Omental fat pad (tissue), 4 donors: ENCODE data around the gene UNC119. TPM values are rescaled to one million over a fixed set of nuclear protein-coding genes. Genes with fewer than 3 reads are reported as not detected.

ENCODE experiments used
- ATAC-seq: fragments of 150-250 bp; one replicate; pipeline ENCODE4 v1.9.1; 2016; ENCODE audit warnings: mild to moderate bottlenecking, moderate library complexity; ENCODE audit not compliant: low FRiP score
- DNase-seq: peaks from one replicate; pipeline ENCODE4 v3.0.0-alpha.2; 2019; ENCODE audit warnings: low spot score
- CTCF ChIP-seq, 3 donors: fragments of 450-650 bp; IDR thresholded peaks; one replicate each; pipeline ENCODE4 v1.5.1; 2016 to 2017; ENCODE audit warnings: antibody characterized with exemption in 3 of 3, mild to moderate bottlenecking in 3 of 3, moderate library complexity in 2 of 3
- total RNA-seq, 4 donors: library from RNA; depleted of rRNA; stranded (reverse); fragments of >200 nt; gene quantifications; one replicate each; pipeline ENCODE4 v1.1.0, GENCODE V29; 2016

The UNC119 gene
- 10 to 100 TPM; 16.8 to 32.6 (median 24.6) TPM for total RNA-seq

- peak; percentile 38 for DNase-seq
- no peak for TF ChIP-seq CTCF (IDR thresholded peaks at IDR 0.05)
- peak; percentile 88 for ATAC-seq
Observed at GRCh38 chr17:28552176-28552999, at the start of gene UNC119. Gene UNC119 (minus strand): TSS chr17:28552624. CDS start chr17:28552557, 67 bp downstream.

GRCh38 chr17:28599311-28600184 is 47.1 kb upstream of the UNC119 start:
- no peak for TF ChIP-seq CTCF (IDR thresholded peaks at IDR 0.05)
- DNase-seq (peak; percentile 85), ATAC-seq (peak; percentile 77)

- ATAC-seq (peak; percentile 99), DNase-seq (peak; percentile 84)
- TF ChIP-seq CTCF (IDR thresholded peaks at IDR 0.05), result no peak
Observed at GRCh38 chr17:28598799-28599310, 46.4 kb upstream of the UNC119 start, which contains the start of gene SPAG5. Gene SPAG5 (minus strand): TSS chr17:28599025. CDS start chr17:28598946, 79 bp downstream.

GRCh38 chr17:28598389-28598788 is 46.0 kb upstream of the UNC119 start:
- no peak for ATAC-seq
- no peak for DNase-seq
- no peak for TF ChIP-seq CTCF (IDR thresholded peaks at IDR 0.05)

- no peak for DNase-seq
- ATAC-seq, result no peak
Observed at GRCh38 chr17:28597606-28598383, 45.4 kb upstream of the UNC119 start.

More at GRCh38 chr17:28597606-28598383, 45.4 kb upstream of the UNC119 start:
- no peak for TF ChIP-seq CTCF (IDR thresholded peaks at IDR 0.05)
